Measurements from ENCODE around the gene SNRPF. TPM values are rescaled to one million over a fixed set of nuclear protein-coding genes. Genes with fewer than 3 reads are reported as not detected.

SNRPF gene
- total and polyA plus RNA-seq, 2 of the 8 experiments (the other 6 are each of a cell fraction or from before 2014, with no cell fraction given) = 58.5 to 79.7 TPM

DNA sequence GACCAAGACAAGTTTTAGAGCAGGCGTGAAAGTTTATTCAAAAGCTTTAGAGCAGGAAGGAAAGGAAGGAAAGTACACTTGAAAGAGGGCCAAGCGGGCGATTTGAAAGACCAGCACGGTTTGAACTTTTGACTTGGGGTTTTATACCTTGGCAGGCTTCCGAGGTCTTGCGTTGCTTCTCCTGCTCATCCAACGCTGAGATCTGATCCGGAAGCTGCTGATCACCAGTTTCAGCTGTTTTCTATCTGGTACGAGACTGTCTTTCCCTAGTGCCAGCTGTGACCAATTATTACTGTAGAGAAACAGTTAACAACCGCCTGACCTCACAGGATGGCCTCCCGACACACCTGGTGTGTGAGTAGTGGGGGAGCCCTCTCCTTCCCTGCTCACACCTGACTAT, 20.6 kb upstream of the SNRPF start:
- Histone ChIP-seq H3K23ac (ENCODE audit: insufficient read length) (no peak overlapping the region), H3K56ac (replicated peaks; ENCODE audit: insufficient read length, low read depth, low read length) (no peak overlapping the region), H3K27ac (ENCODE audit: low read depth, low read length) (no peak overlapping the region), H2AFZ (ENCODE audit: low read length) (peak overlapping the region; percentile 82; the same call in 1 of the 2 replicates), H3K79me2 (ENCODE audit: control insufficient read depth in 1 of 2, insufficient read depth in 2 of 2, low read length in 2 of 2) (no peaks in the 10 kb centered on the region), H3K27me3 (replicated peaks in 1 of 4; ENCODE audit: control insufficient read depth in 3 of 4, extremely low read depth in 1 of 4, insufficient read depth in 3 of 4, low read length in 3 of 4) (no peaks in the 10 kb centered on the region), H3K9me3 (ENCODE audit: insufficient read depth in 2 of 2, low read depth in 1 of 2, low read length in 1 of 2) (no peaks in the 10 kb centered on the region), H2BK12ac (ENCODE audit: low read depth, low read length) (no peak overlapping the region), H3K4me1 (replicated peaks in 1 of 4; ENCODE audit: control insufficient read depth in 3 of 4, insufficient read depth in 4 of 4, low read length in 3 of 4) (peaks cover 0 to 3% (median 0%) of the 10 kb centered on the region in 4 experiments; a peak in 1 of 7 replicates), H4K5ac (ENCODE audit: insufficient read length, low read depth, low read length) (no peak overlapping the region), H3K14ac (ENCODE audit: insufficient read length) (no peak overlapping the region), H4K20me1 (replicated peaks in 1 of 2; ENCODE audit: control insufficient read depth in 1 of 2, insufficient read depth in 2 of 2, low read length in 2 of 2) (no peaks in the 10 kb centered on the region), H3K36me3 (ENCODE audit: control insufficient read depth in 2 of 4, insufficient read depth in 4 of 4, low read length in 3 of 4) (no peaks in the 10 kb centered on the region), H3K4me2 (ENCODE audit: insufficient read depth in 1 of 2, low read depth in 2 of 2, low read length in 2 of 2) (no peak overlapping the region), H4K91ac (replicated peaks; ENCODE audit: insufficient read length, low read length) (no peak overlapping the region), H2AK5ac (ENCODE audit: low read depth, low read length) (no peak overlapping the region), H3K9ac (replicated peaks in 1 of 4; ENCODE audit: extremely low read depth in 1 of 4, low read depth in 3 of 4, low read length in 3 of 4) (no peak overlapping the region), H3K79me1 (ENCODE audit: low read depth, low read length) (no peaks in the 10 kb centered on the region), H2BK5ac (ENCODE audit: low read depth, low read length) (no peak overlapping the region), H2BK120ac (replicated peaks; ENCODE audit: low read depth, low read length) (no peak overlapping the region), H4K8ac (ENCODE audit: extremely low read depth, insufficient read depth, low read length) (no peak overlapping the region), H3K4me3 (ENCODE audit: extremely low read depth in 1 of 4, insufficient read depth in 2 of 4, low read depth in 3 of 4, low read length in 4 of 4) (no peak overlapping the region), H3K4ac (replicated peaks; ENCODE audit: insufficient read length, low read depth, low read length) (no peak overlapping the region), H3K23me2 (ENCODE audit: low read depth, low read length) (no peaks in the 10 kb centered on the region; the same call in 1 of the 2 replicates), H3K18ac (ENCODE audit: extremely low read depth, low read length) (no peak overlapping the region), H2BK20ac (ENCODE audit: low read length) (no peak overlapping the region), H2BK15ac (ENCODE audit: low read length) (0 out of 2 replicates have a peak overlapping the region, but pooled peaks have one; percentile 29)
- FAIRE-seq = no peak
- TF ChIP-seq, protein P1, sequence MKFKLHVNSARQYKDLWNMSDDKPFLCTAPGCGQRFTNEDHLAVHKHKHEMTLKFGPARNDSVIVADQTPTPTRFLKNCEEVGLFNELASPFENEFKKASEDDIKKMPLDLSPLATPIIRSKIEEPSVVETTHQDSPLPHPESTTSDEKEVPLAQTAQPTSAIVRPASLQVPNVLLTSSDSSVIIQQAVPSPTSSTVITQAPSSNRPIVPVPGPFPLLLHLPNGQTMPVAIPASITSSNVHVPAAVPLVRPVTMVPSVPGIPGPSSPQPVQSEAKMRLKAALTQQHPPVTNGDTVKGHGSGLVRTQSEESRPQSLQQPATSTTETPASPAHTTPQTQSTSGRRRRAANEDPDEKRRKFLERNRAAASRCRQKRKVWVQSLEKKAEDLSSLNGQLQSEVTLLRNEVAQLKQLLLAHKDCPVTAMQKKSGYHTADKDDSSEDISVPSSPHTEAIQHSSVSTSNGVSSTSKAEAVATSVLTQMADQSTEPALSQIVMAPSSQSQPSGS (IDR thresholded peaks at IDR 0.05; ENCODE audit: low read length) = no peak
- TF ChIP-seq E2F6 (IDR thresholded peaks at IDR 0.05) = no peak
- TF ChIP-seq CBX5 (IDR thresholded peaks at IDR 0.05; ENCODE audit: low read depth, low read length) = no peak
- TF ChIP-seq CHD2 (IDR thresholded peaks at IDR 0.05; ENCODE audit: low read length) = no peak
- TF ChIP-seq KDM5A (IDR thresholded peaks at IDR 0.05; ENCODE audit: low read length) = no peak
- no peak for TF ChIP-seq GABPA (IDR thresholded peaks at IDR 0.05; ENCODE audit: borderline replicate concordance, insufficient read depth, low read length)
- TF ChIP-seq TCF12 (IDR thresholded peaks at IDR 0.05; ENCODE audit: low read depth, low read length) = no peak
- no peak for TF ChIP-seq POU5F1 (IDR thresholded peaks at IDR 0.05; ENCODE audit: low read depth, low read length)
- no peak for TF ChIP-seq POLR2A (IDR thresholded peaks at IDR 0.05; ENCODE audit: control extremely low read depth in 1 of 2, low read depth in 2 of 2, low read length in 2 of 2)
- TF ChIP-seq KDM4A (IDR thresholded peaks at IDR 0.05; ENCODE audit: low read depth, low read length, severe bottlenecking) = no peak
- TF ChIP-seq CBX8 (IDR thresholded peaks at IDR 0.05; ENCODE audit: borderline replicate concordance, low read depth, low read length) = no peak
- TF ChIP-seq BACH1 (IDR thresholded peaks at IDR 0.05; ENCODE audit: low read length) = no peak
- ChIA-PET POLR2A (ENCODE audit: partially characterized antibody) (interaction anchor here (0.8 to 1.2 kb wide), 2 partner anchors 22 to 32 kb away, joined by 3 read pairs; no protein-coding TSS in a partner anchor), CTCF (ENCODE audit: partially characterized antibody) (no interaction called here)
- WGBS, 2 experiments (ENCODE audit: extremely low coverage in 1 of 2, insufficient coverage in 1 of 2, insufficient read length in 1 of 2, insufficient replicate concordance in 2 of 2, low coverage in 1 of 2, low lambda C conversion rate in 2 of 2, missing lambda C conversion rate in 1 of 2) = 78% methylated on average over 11 of the region's 11 CpGs; no CpG with 5 or more reads in 1 of the 2 experiments
- DNase-seq (ENCODE audit: low read depth in 1 of 2, low spot score in 2 of 2) = no peak
